Nephron progenitor cell (in vitro differentiated cells): ENCODE data around the gene DBH.

Experiments
- DNase-seq: peaks from one replicate; pipeline ENCODE4 v3.0.0; 2021
- H3K27ac Mint-ChIP-seq: 2 replicates; pipeline ENCODE4 v1.8.0; 2021; ENCODE audit warnings: mild to moderate bottlenecking, moderate library complexity, mixed read lengths
- H3K27me3 Mint-ChIP-seq: 2 replicates; pipeline ENCODE4 v1.8.0; 2021; ENCODE audit warnings: mild to moderate bottlenecking, low read depth, mixed read lengths; ENCODE audit not compliant: poor library complexity
- H3K36me3 Mint-ChIP-seq: 2 replicates; pipeline ENCODE4 v1.8.0; 2021; ENCODE audit warnings: low read depth, mixed read lengths
- H3K4me1 Mint-ChIP-seq: 2 replicates; pipeline ENCODE4 v1.8.0; 2021; ENCODE audit warnings: mixed read lengths
- H3K4me3 Mint-ChIP-seq: 2 replicates; pipeline ENCODE4 v1.8.0; 2021; ENCODE audit warnings: mild to moderate bottlenecking, moderate library complexity, mixed read lengths
- H3K9me3 Mint-ChIP-seq: 2 replicates; pipeline ENCODE4 v1.8.0; 2021; ENCODE audit warnings: mild to moderate bottlenecking, moderate library complexity, mixed read lengths
- TF ChIP-seq, protein P1 (sequence below): fragments of 200-600 bp; sonication (generic); IDR thresholded peaks from 2 replicates; pipeline ENCODE4 v1.5.0; 2021; ENCODE audit warnings: antibody characterized with exemption

DBH gene

DNA sequence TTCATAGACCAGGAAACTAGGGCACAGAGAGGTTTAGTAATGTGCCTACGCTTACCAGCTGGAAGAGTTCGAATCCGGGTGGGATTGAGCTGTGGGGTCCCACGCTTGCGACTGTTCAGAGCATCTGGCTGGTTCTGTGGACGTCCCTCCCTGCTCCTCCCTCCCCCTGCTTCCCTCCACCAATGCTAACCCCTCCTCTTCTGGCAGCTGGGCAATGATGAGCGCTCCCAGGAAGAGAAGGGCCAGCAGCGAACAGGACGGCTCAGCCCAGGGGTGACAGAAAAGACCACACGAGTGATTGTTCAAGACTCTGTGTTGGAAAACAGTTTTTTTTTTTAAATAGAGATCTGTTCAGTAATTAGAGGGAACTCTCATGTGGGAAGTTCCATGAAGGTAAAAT is 33.9 kb upstream of the DBH start:
- H3K27me3 Mint-ChIP-seq, result peaks cover 19% of the 10 kb centered on the region
- H3K9me3 Mint-ChIP-seq, result peaks cover 13% of the 10 kb centered on the region
- no peak for DNase-seq
- H3K27ac Mint-ChIP-seq, result no peak overlapping the region
- no peak overlapping the region for H3K4me3 Mint-ChIP-seq
- peaks cover 6% of the 10 kb centered on the region for H3K36me3 Mint-ChIP-seq
- H3K4me1 Mint-ChIP-seq, result peaks cover 21% of the 10 kb centered on the region
- TF ChIP-seq, protein P1, sequence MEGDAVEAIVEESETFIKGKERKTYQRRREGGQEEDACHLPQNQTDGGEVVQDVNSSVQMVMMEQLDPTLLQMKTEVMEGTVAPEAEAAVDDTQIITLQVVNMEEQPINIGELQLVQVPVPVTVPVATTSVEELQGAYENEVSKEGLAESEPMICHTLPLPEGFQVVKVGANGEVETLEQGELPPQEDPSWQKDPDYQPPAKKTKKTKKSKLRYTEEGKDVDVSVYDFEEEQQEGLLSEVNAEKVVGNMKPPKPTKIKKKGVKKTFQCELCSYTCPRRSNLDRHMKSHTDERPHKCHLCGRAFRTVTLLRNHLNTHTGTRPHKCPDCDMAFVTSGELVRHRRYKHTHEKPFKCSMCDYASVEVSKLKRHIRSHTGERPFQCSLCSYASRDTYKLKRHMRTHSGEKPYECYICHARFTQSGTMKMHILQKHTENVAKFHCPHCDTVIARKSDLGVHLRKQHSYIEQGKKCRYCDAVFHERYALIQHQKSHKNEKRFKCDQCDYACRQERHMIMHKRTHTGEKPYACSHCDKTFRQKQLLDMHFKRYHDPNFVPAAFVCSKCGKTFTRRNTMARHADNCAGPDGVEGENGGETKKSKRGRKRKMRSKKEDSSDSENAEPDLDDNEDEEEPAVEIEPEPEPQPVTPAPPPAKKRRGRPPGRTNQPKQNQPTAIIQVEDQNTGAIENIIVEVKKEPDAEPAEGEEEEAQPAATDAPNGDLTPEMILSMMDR, result no peak

DNA sequence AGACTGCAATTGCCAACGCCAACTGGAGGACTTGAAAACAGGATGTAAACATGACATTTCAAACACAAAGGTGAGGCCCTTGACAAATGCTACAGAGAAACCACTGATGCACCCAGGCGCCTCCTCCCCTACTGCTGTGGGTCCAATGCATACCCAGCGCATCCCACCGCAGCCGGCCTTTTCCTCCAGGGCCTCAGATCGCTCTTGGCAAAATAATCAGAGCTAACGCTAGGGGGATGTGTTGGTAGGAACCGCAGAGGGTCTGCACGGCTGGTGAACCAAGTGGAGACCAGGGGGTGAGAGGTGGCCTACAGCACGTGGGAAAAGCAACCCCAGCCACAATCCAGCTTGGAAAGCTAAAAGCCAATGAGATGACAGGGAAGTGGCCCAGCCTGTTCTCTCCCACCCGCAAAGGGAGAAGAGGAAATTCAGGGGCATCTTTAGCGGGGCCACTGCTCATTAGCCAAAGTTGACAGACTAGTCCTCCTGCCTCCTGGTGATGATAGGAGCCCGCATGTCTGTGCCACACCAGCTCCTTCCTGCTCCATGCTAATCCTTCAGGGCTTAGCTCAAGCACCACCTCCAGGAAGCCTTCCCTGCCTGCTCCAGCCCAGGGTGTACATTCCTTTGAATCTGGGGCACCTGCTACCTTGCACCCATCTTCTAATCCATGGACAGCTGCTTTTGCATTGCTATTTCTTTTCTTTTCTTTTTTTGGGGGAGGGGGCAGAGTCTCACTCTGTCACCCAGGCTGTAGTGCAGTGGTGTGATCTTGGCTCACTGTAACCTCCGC is 32.8 kb upstream of the DBH start:
- Mint-ChIP-seq H3K4me1 (peaks cover 21% of the 10 kb centered on the region), H3K4me3 (no peak overlapping the region), H3K27ac (no peak overlapping the region), H3K27me3 (peaks cover 30% of the 10 kb centered on the region), H3K36me3 (no peaks in the 10 kb centered on the region), H3K9me3 (peaks cover 3% of the 10 kb centered on the region)
- TF ChIP-seq, protein P1, result peak; percentile 32
- DNase-seq, result peak; percentile 36

DNA sequence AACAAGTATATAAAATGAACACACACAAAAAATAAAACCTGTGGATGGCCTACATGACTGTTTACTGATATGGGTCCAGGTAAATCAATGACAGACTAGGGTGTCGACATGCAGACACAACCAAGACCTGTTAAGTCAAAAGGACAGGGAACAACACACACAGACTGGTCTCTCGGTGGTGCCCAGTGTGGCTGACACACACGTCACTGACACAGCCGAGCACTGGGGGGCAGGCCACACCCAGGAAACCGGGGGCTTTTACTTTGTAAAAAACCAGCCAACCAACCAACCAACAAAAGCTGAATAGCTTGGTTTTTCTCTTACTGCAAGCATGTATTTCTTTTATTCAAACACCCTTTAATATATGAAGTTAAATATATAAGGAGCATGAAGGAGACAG is 31.9 kb upstream of the DBH start:
- Mint-ChIP-seq H3K4me1 (peaks cover 21% of the 10 kb centered on the region), H3K36me3 (no peaks in the 10 kb centered on the region), H3K27me3 (peaks cover 36% of the 10 kb centered on the region), H3K4me3 (no peak overlapping the region), H3K27ac (no peak overlapping the region), H3K9me3 (no peaks in the 10 kb centered on the region)
- TF ChIP-seq, protein P1, result no peak
- no peak for DNase-seq

DNA sequence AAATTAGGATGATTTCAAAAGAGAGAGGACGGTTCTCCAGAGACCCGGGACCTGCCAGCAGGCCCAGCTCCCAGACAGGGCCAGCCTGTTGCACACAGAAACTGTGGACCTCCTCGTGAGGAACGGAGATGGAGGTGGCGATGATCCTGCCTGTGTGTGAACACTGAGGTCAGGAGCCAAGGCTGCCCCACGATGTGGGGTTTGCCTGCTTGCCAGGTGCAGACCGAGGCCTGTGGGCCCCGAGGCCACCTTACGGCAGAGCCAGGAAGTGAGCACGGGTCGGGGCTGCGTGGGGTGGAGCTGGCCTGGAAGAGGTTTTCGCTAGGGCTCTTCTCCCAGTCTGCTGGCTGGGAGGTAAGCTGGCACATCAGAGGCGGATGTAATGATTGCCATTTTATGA is 31.3 kb upstream of the DBH start:
- Mint-ChIP-seq H3K36me3 (no peaks in the 10 kb centered on the region), H3K9me3 (no peaks in the 10 kb centered on the region), H3K27ac (no peak overlapping the region), H3K27me3 (peaks cover 42% of the 10 kb centered on the region), H3K4me3 (no peak overlapping the region), H3K4me1 (peaks cover 21% of the 10 kb centered on the region)
- DNase-seq, result no peak
- TF ChIP-seq, protein P1, result no peak

DNA sequence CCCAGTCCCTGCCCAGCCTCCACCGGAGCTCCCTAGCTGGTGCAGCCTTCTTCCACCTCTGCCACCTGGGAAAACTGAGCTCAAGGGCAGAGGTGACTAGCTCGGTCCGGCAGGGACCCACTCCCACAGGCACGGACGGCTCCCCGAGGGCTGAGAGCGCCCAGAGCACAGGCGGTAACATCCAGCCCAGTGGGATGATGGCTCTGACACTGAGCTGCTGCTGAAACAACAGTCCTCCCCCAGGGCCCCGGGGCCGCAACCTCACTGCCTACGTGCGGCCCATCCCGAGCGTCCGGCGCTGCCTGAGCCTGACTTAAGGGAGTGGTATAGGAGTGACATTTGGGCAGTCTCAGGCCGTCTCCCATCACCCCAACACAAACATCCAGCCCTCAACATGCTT is 30.7 kb upstream of the DBH start:
- TF ChIP-seq, protein P1, result no peak
- H3K4me3 Mint-ChIP-seq, result no peak overlapping the region
- H3K36me3 Mint-ChIP-seq, result no peaks in the 10 kb centered on the region
- H3K27me3 Mint-ChIP-seq, result peaks cover 48% of the 10 kb centered on the region
- H3K4me1 Mint-ChIP-seq, result peaks cover 21% of the 10 kb centered on the region
- H3K9me3 Mint-ChIP-seq, result no peaks in the 10 kb centered on the region
- no peak overlapping the region for H3K27ac Mint-ChIP-seq
- DNase-seq, result no peak
